ENCODE results near the gene GTF3C4. TPM values are rescaled to one million over a fixed set of nuclear protein-coding genes. Genes with fewer than 3 reads are reported as not detected.
"Not testable (repeated sequence)": the region's sequence is repeated elsewhere in the genome, so short reads cannot be mapped to it uniquely, and the experiment has no call there.

The GTF3C4 gene
- total RNA-seq, 2 experiments from 2014 or later = 11.4 to 11.7 TPM

DNA sequence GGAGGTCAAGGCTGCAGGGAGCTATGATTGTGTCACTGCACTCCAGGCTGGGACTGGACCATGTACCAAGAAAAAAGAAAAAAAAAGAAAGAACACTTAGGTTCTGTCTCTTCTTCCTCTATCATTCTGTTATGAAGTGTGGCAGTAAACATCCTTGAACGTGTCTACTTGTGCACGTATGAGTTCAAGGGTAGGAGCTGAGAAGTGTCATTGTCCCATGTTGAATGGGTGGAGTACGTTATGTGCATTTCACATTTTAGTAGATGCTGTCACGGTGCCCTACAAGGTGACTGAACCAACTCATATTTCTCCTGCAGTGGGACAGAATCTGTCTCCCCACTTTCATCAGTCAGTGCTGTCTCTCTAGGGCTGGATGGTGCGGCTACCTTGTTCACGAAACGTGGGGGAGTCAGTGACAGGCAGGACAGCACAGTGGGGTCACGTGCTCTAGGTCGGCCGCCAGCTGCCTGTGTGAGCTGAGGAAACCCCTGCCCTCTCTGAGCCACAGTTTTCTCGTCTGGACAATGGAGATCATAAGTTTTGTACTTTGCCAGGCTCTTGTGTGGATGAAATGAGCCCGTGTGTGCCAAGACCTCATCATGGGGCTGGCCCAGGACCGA, 47.2 kb downstream of the GTF3C4 start:
- ATAC-seq (ENCODE audit: low read depth) = no peak
- POLR2A ChIA-PET = no interaction called here
- H3K9me3 Mint-ChIP-seq = no peaks in the 10 kb centered on the region
- H3K27ac Mint-ChIP-seq = no peak overlapping the region
- no peak overlapping the region for H3K4me3 Mint-ChIP-seq
- H3K36me3 Mint-ChIP-seq = no peaks in the 10 kb centered on the region
- peaks cover 6% of the 10 kb centered on the region for H3K4me1 Mint-ChIP-seq
- DNase-seq = no peak
- H3K27me3 Mint-ChIP-seq = peaks cover 30% of the 10 kb centered on the region

GRCh38 chr9:132718381-132718928, 48.2 kb downstream of the GTF3C4 start:
- H3K27ac Mint-ChIP-seq; H3K4me1 Mint-ChIP-seq; H3K36me3 Mint-ChIP-seq; H3K4me3 Mint-ChIP-seq; ATAC-seq (ENCODE audit: low read depth); DNase-seq; POLR2A ChIA-PET; H3K9me3 Mint-ChIP-seq: not testable (repeated sequence)
- peaks cover 30% of the 10 kb centered on the region for H3K27me3 Mint-ChIP-seq

DNA sequence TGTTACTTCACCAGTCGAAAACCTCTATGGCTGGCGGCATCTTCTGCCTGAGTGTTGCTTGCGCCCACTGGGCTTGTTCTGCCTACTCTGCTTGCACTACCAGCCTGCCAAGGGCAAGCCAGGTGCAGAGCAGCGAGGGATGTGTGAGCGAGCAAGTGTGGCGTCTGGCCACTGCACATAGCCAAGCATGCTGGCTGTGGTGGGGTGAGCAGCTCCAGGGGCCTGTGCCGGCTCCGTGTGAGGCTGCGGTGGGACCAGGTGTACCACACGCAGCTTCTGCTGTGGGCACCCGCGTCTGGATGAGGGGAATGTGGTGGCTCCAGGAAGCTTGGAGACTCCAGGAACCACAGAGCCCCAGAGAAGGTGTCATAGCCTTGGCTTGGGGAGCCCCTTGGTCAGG, 51.4 kb downstream of the GTF3C4 start:
- POLR2A ChIA-PET = no interaction called here

DNA sequence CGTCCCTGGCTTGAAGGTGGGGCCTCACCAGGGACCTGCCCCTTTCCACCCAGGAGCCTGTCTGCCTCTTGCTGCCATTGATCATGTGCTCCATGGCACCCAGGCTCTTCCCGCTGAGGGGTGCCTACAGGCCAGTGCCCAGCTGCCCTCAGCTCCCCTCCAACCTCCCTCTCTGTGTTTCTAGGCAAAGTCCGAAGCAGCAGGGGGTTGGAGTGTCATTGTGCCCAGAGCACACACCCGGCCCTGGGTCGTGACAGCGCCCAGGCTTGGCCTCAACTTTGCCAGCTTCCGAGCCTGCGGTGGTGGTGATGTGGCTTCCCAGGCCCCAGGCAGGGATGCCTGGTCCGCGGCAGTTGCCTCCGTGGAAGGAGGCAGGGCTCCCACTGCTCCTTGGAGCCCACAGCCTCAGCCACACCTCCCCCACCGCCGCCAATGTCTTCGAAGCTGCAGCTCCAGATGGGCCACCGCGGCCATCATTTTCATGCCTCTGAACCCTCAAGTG, 52.4 kb downstream of the GTF3C4 start:
- H3K36me3 Mint-ChIP-seq = no peaks in the 10 kb centered on the region
- POLR2A ChIA-PET = no interaction called here
- H3K9me3 Mint-ChIP-seq = no peaks in the 10 kb centered on the region
- H3K4me1 Mint-ChIP-seq = peaks cover 6% of the 10 kb centered on the region
- H3K27ac Mint-ChIP-seq = no peak overlapping the region
- H3K27me3 Mint-ChIP-seq = peaks cover 27% of the 10 kb centered on the region
- no peak overlapping the region for H3K4me3 Mint-ChIP-seq
- DNase-seq (no peak), ATAC-seq (ENCODE audit: low read depth) (no peak)

More for the DNA sequence above, 51.4 kb downstream of the GTF3C4 start:
- H3K27ac Mint-ChIP-seq = no peak overlapping the region
- H3K27me3 Mint-ChIP-seq = peaks cover 30% of the 10 kb centered on the region
- H3K9me3 Mint-ChIP-seq = no peaks in the 10 kb centered on the region
- ATAC-seq (ENCODE audit: low read depth) = no peak
- no peak overlapping the region for H3K4me3 Mint-ChIP-seq
- peaks cover 6% of the 10 kb centered on the region for H3K4me1 Mint-ChIP-seq
- no peak for DNase-seq
- no peaks in the 10 kb centered on the region for H3K36me3 Mint-ChIP-seq

GRCh38 chr9:132723809-132724208, 53.5 kb downstream of the GTF3C4 start:
- POLR2A ChIA-PET = no interaction called here
- no peaks in the 10 kb centered on the region for H3K9me3 Mint-ChIP-seq
- no peaks in the 10 kb centered on the region for H3K36me3 Mint-ChIP-seq
- peaks cover 22% of the 10 kb centered on the region for H3K27me3 Mint-ChIP-seq
- no peak overlapping the region for H3K4me3 Mint-ChIP-seq
- H3K4me1 Mint-ChIP-seq = no peaks in the 10 kb centered on the region
- ATAC-seq (ENCODE audit: low read depth) (no peak), DNase-seq (no peak)
- H3K27ac Mint-ChIP-seq = no peak overlapping the region

DNA sequence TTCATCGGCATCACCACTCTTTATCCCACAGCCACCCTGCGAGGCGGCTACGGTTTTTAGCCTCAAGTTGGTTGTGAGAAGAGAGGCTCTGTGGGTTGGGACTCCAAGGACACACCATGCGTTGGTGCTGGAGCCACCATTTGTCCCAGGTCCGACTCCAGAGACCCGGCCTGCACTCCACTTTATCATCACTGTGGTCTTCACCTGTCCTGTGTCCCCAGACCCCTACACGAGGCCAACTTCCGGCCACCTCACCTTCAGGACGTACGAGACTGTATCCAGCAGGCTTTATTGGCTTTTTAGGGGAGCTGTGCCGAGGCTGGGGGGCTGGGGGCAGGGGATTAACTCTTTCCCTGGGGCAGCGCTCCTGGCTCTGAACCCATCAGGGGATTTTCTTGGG, 55.0 kb downstream of the GTF3C4 start:
- H3K27ac Mint-ChIP-seq = no peak overlapping the region
- no peaks in the 10 kb centered on the region for H3K36me3 Mint-ChIP-seq
- no peaks in the 10 kb centered on the region for H3K4me1 Mint-ChIP-seq
- ATAC-seq (ENCODE audit: low read depth) = no peak
- peaks cover 12% of the 10 kb centered on the region for H3K27me3 Mint-ChIP-seq
- H3K9me3 Mint-ChIP-seq = no peaks in the 10 kb centered on the region
- POLR2A ChIA-PET = no interaction called here
- no peak overlapping the region for H3K4me3 Mint-ChIP-seq
- no peak for DNase-seq

DNA sequence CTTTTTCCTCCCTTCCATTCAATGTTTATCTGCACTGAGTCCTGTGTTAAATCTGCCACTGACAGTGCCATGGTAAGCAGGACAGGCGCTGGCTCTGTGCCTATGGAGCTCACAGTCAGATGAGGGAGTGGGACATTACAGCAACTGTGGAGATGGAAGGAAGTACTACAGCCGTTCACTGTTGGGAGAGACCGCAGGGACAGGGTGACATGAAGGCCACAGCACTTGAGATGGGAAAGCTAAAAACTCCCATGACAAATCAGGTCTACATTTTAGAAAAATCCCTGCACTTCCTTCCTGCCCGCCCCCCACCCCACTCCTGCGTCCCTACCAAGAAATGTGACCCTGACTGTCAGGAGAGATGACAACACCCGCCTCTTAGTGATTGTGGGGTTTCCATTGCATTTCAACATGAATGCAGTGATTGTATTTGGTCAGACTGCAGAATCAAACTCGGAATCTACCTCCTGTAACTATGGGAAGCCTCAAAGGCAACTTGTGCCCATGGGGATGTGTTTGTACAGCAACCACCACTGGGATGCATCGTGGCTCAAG, 56.4 kb downstream of the GTF3C4 start:
- Mint-ChIP-seq H3K4me3 (no peak overlapping the region), H3K27ac (no peak overlapping the region)

GRCh38 chr9:132728071-132728470, 57.8 kb downstream of the GTF3C4 start:
- DNase-seq (no peak), ATAC-seq (ENCODE audit: low read depth) (no peak)
- no peak overlapping the region for H3K27ac Mint-ChIP-seq
- POLR2A ChIA-PET = no interaction called here
- H3K36me3 Mint-ChIP-seq = no peaks in the 10 kb centered on the region
- H3K4me1 Mint-ChIP-seq = no peaks in the 10 kb centered on the region
- no peaks in the 10 kb centered on the region for H3K9me3 Mint-ChIP-seq
- H3K4me3 Mint-ChIP-seq = no peak overlapping the region
- peaks cover 24% of the 10 kb centered on the region for H3K27me3 Mint-ChIP-seq

More for the DNA sequence above, 56.4 kb downstream of the GTF3C4 start:
- POLR2A ChIA-PET = no interaction called here
- ATAC-seq (ENCODE audit: low read depth) (no peak), DNase-seq (no peak)
- Mint-ChIP-seq H3K36me3 (no peaks in the 10 kb centered on the region), H3K27me3 (peaks cover 20% of the 10 kb centered on the region), H3K9me3 (no peaks in the 10 kb centered on the region), H3K4me1 (no peaks in the 10 kb centered on the region)

GRCh38 chr9:132728497-132728896, 58.2 kb downstream of the GTF3C4 start:
- ATAC-seq (ENCODE audit: low read depth) = no peak
- no peaks in the 10 kb centered on the region for H3K36me3 Mint-ChIP-seq
- H3K9me3 Mint-ChIP-seq = no peaks in the 10 kb centered on the region
- H3K4me1 Mint-ChIP-seq = no peaks in the 10 kb centered on the region
- POLR2A ChIA-PET = no interaction called here
- no peak for DNase-seq
- peaks cover 24% of the 10 kb centered on the region for H3K27me3 Mint-ChIP-seq
- H3K27ac Mint-ChIP-seq = no peak overlapping the region
- no peak overlapping the region for H3K4me3 Mint-ChIP-seq

DNA sequence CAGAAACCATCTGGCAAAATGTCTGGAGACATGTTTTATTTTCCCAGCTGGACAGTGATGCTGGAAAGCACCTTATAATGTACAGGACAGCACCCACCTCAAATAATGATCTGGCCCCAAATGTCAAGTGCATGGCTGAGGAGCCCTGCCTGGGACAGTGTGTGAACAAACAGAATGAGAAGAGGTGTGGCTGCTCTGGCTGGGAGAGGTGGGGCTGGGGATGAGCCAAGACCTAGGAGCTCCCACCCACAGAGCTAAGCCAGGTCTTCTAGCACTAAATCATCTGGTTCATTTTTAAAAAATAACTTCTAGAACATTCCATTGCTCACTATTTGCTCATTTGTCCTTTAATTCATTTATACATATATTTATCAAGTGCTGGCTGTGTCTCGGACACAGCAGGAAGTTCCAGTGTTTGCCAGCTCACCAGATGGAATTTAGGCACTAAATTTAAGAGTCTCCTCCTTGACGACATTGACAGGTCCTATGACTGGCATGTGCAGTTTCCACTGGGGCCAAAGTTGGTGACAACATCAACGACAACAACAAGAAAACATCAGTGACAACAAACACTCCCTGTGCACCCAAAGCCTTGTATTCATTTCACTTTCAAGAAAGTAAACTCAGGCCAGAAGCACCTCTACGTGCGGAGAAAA, 59.1 kb downstream of the GTF3C4 start:
- H3K27ac Mint-ChIP-seq = no peak overlapping the region
- no peaks in the 10 kb centered on the region for H3K4me1 Mint-ChIP-seq
- no peaks in the 10 kb centered on the region for H3K9me3 Mint-ChIP-seq
- POLR2A ChIA-PET = no interaction called here
- ATAC-seq (ENCODE audit: low read depth) (no peak), DNase-seq (no peak)
- peaks cover 24% of the 10 kb centered on the region for H3K27me3 Mint-ChIP-seq
- no peaks in the 10 kb centered on the region for H3K36me3 Mint-ChIP-seq
- H3K4me3 Mint-ChIP-seq = no peak overlapping the region

GRCh38 chr9:132730054-132731033, 60.1 kb downstream of the GTF3C4 start:
- H3K36me3 Mint-ChIP-seq = no peaks in the 10 kb centered on the region
- no peak for DNase-seq
- no peaks in the 10 kb centered on the region for H3K9me3 Mint-ChIP-seq
- POLR2A ChIA-PET = no interaction called here
- H3K4me3 Mint-ChIP-seq = no peak overlapping the region
- H3K27me3 Mint-ChIP-seq = peaks cover 24% of the 10 kb centered on the region
- ATAC-seq (ENCODE audit: low read depth) = no peak
- H3K4me1 Mint-ChIP-seq = no peaks in the 10 kb centered on the region
- no peak overlapping the region for H3K27ac Mint-ChIP-seq

GRCh38 chr9:132731230-132731629, 61.0 kb downstream of the GTF3C4 start:
- Mint-ChIP-seq H3K36me3 (no peaks in the 10 kb centered on the region), H3K9me3 (no peaks in the 10 kb centered on the region), H3K4me1 (no peaks in the 10 kb centered on the region), H3K27ac (no peak overlapping the region), H3K27me3 (peaks cover 24% of the 10 kb centered on the region), H3K4me3 (no peak overlapping the region)
- no peak for ATAC-seq (ENCODE audit: low read depth)
- POLR2A ChIA-PET = no interaction called here
- no peak for DNase-seq
